Natural killer cell (primary cell): ENCODE data around the gene TXNDC11. TPM values are rescaled to one million over a fixed set of nuclear protein-coding genes. Genes with fewer than 3 reads are reported as not detected.
A peak's percentile ranks its signal among the peaks of the same experiment; 100 is the strongest.

Experiments
- ATAC-seq, 3 donors: fragments of 150-1000 bp in 2 of 3; fragments of 200-7000 bp in 1 of 3; cut with Tn5 transposase; 1 replicate in 1 of 3; 2 replicates in 2 of 3; pipeline ENCODE4 v1.10.0; 2021; ENCODE audit warnings: mild to moderate bottlenecking in 2 of 3, moderate library complexity in 2 of 3
- DNase-seq, 2 donors: peaks; one replicate each; pipeline versions ENCODE4 v3.0.0 to v3.0.0-alpha.2; 2013 to 2021; ENCODE audit warnings: mixed read lengths in 1 of 2
- H3K27ac ChIP-seq: one replicate; pipeline ENCODE4 v1.5.1; 2013; ENCODE audit warnings: mild to moderate bottlenecking, low read length
- H3K27me3 ChIP-seq: one replicate; pipeline ENCODE4 v1.6.1; 2013; ENCODE audit warnings: low read length; ENCODE audit not compliant: control insufficient read depth, insufficient read depth
- H3K36me3 ChIP-seq: one replicate; pipeline ENCODE4 v1.6.1; 2013; ENCODE audit warnings: low read length; ENCODE audit not compliant: control insufficient read depth, insufficient read depth
- H3K4me1 ChIP-seq: one replicate; pipeline ENCODE4 v1.6.1; 2013; ENCODE audit warnings: low read length; ENCODE audit not compliant: control insufficient read depth, insufficient read depth
- H3K4me3 ChIP-seq: one replicate; pipeline ENCODE4 v1.5.1; 2013; ENCODE audit warnings: low read length
- H3K9me3 ChIP-seq: one replicate; pipeline ENCODE4 v1.6.1; 2013; ENCODE audit warnings: low read length; ENCODE audit not compliant: control insufficient read depth, insufficient read depth
- H3K27ac Mint-ChIP-seq, 2 donors: one replicate each; pipeline ENCODE4 v1.8.0; 2022; ENCODE audit warnings: mild to moderate bottlenecking in 2 of 2, mixed read lengths in 2 of 2, moderate library complexity in 1 of 2
- H3K27me3 Mint-ChIP-seq, 2 donors: one replicate each; pipeline ENCODE4 v1.8.0; 2022; ENCODE audit warnings: low read depth in 2 of 2, mixed read lengths in 2 of 2
- H3K36me3 Mint-ChIP-seq: one replicate; pipeline ENCODE4 v1.8.0; 2022; ENCODE audit warnings: mixed read lengths
- H3K4me1 Mint-ChIP-seq, 2 donors: one replicate each; pipeline ENCODE4 v1.8.0; 2022; ENCODE audit warnings: mixed read lengths in 2 of 2
- H3K4me3 Mint-ChIP-seq: one replicate; pipeline ENCODE4 v1.8.0; 2022; ENCODE audit warnings: mild to moderate bottlenecking, moderate library complexity, mixed read lengths
- H3K9me3 Mint-ChIP-seq, 2 donors: one replicate each; pipeline ENCODE4 v1.8.0; 2022; ENCODE audit warnings: mixed read lengths in 2 of 2
- WGBS: methylation state at CpG from one replicate; pipeline ENCODE4 v1.1.7; 2013; ENCODE audit warnings: missing lambda C conversion rate; ENCODE audit not compliant: insufficient coverage; 5-methylcytosine and 5-hydroxymethylcytosine counted together
- intact Hi-C: fragments of 100-400 bp; cut with micrococcal nuclease; formaldehyde crosslinking; loops from one replicate; pipeline ENCODE4 v1.14.2; 2022
- total RNA-seq, 4 donors: library from RNA; stranded (reverse); fragments of 120-200 nt in 1 of 4; gene quantifications; one replicate each; pipeline versions ENCODE4 v1.2.3 to v1.2.4, GENCODE V29; 2013 to 2022
- TF ChIP-seq, protein P1 (sequence below): fragments of 200-600 bp; IDR thresholded peaks from one replicate; pipeline ENCODE4 v1.8.0; 2022; ENCODE audit warnings: antibody characterized with exemption

Gene TXNDC11
- total RNA-seq, 3 donors from 2014 or later (not counting 1 experiment from before 2014, with no cell fraction given), result 63.4 to 99.2 (median 68.9) TPM

DNA sequence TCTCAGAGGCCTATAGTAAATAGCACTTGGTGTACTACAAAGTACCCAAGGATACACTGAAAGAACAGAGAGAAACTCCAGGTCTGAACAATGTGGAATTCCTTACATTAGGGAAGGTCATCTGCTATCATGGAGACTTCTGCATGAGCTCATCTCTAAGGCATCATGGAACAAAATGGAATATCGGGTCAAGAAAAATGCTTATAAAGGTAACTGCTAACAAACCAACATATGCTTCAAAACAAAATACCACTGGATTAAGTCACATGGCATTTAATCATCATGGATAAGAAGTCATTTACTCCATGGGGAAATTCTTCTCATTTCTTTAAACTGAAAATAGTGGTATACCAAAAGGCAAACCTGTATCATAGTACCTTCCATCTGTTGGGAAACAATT, 34.2 kb downstream of the TXNDC11 start:
- Histone ChIP-seq H3K27me3 (no peaks in the 10 kb centered on the region), H3K4me3 (no peak overlapping the region), H3K27ac (no peak overlapping the region), H3K4me1 (no peaks in the 10 kb centered on the region), H3K36me3 (peaks cover 24% of the 10 kb centered on the region), H3K9me3 (no peaks in the 10 kb centered on the region)
- peaks cover 3 to 4% of the 10 kb centered on the region in 2 donors for H3K4me1 Mint-ChIP-seq
- intact Hi-C loops, result no loop called here
- no peaks in the 10 kb centered on the region for H3K36me3 Mint-ChIP-seq
- no peaks in the 10 kb centered on the region for H3K9me3 Mint-ChIP-seq
- H3K4me3 Mint-ChIP-seq, result no peak overlapping the region
- TF ChIP-seq, protein P1, sequence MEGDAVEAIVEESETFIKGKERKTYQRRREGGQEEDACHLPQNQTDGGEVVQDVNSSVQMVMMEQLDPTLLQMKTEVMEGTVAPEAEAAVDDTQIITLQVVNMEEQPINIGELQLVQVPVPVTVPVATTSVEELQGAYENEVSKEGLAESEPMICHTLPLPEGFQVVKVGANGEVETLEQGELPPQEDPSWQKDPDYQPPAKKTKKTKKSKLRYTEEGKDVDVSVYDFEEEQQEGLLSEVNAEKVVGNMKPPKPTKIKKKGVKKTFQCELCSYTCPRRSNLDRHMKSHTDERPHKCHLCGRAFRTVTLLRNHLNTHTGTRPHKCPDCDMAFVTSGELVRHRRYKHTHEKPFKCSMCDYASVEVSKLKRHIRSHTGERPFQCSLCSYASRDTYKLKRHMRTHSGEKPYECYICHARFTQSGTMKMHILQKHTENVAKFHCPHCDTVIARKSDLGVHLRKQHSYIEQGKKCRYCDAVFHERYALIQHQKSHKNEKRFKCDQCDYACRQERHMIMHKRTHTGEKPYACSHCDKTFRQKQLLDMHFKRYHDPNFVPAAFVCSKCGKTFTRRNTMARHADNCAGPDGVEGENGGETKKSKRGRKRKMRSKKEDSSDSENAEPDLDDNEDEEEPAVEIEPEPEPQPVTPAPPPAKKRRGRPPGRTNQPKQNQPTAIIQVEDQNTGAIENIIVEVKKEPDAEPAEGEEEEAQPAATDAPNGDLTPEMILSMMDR, result no peak
- 100% methylated on average over 1 of the region's 1 CpG for WGBS
- H3K27me3 Mint-ChIP-seq, result no peaks in the 10 kb centered on the region
- ATAC-seq (no peak), DNase-seq (no peak)
- H3K27ac Mint-ChIP-seq, result no peak overlapping the region

DNA sequence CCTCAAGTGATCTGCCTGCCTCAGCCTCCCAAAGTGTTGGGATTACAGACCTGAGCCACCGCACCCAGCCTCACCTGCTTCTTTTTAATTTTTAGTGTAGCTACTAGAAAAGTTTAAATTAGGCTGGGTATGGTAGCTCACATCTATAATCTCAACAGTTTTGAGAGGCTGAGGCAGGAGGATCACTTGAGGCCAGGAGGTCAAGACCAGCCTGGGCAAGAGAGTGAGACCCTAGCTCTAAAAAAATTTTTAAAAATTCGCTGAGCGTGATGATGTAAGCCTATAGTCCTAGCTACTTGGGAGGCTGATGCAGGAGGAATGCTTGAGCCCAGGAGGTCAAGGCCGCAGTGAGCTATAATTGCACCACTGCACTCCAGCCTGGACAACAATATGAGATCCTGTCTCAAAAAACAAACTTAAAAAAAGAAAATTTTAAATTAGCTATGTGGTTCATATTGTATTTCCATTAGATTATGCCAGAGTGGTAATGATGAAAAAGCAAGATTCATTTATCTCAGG, 34.9 kb downstream of the TXNDC11 start:
- H3K4me3 Mint-ChIP-seq, result no peak overlapping the region
- H3K36me3 ChIP-seq, result peaks cover 26% of the 10 kb centered on the region
- no peaks in the 10 kb centered on the region for H3K36me3 Mint-ChIP-seq
- intact Hi-C loops, result no loop called here
- no peaks in the 10 kb centered on the region for H3K27me3 ChIP-seq
- H3K4me1 Mint-ChIP-seq, result peaks cover 3 to 4% of the 10 kb centered on the region in 2 donors
- no peak overlapping the region for H3K27ac Mint-ChIP-seq
- no peaks in the 10 kb centered on the region for H3K27me3 Mint-ChIP-seq
- DNase-seq, result no peak
- H3K9me3 ChIP-seq, result no peaks in the 10 kb centered on the region
- no peak overlapping the region for H3K4me3 ChIP-seq
- 100% methylated on average over 3 of the region's 4 CpGs for WGBS
- H3K27ac ChIP-seq, result no peak overlapping the region
- TF ChIP-seq, protein P1, result no peak
- no peak for ATAC-seq
- H3K4me1 ChIP-seq, result no peaks in the 10 kb centered on the region
- H3K9me3 Mint-ChIP-seq, result no peaks in the 10 kb centered on the region

GRCh38 chr16:11706180-11706742, 36.4 kb downstream of the TXNDC11 start:
- Histone ChIP-seq H3K4me1 (no peaks in the 10 kb centered on the region), H3K4me3 (no peak overlapping the region), H3K36me3 (peaks cover 25% of the 10 kb centered on the region), H3K27me3 (no peaks in the 10 kb centered on the region), H3K27ac (no peak overlapping the region), H3K9me3 (no peaks in the 10 kb centered on the region)
- Mint-ChIP-seq H3K27me3 (no peaks in the 10 kb centered on the region), H3K4me1 (peaks cover 3 to 4% of the 10 kb centered on the region in 2 donors), H3K4me3 (no peak overlapping the region), H3K36me3 (no peaks in the 10 kb centered on the region), H3K9me3 (no peaks in the 10 kb centered on the region), H3K27ac (no peak overlapping the region)
- TF ChIP-seq, protein P1, result no peak
- DNase-seq (no peak), ATAC-seq (peak in 1 of 3 donors; percentile 30)
- 66% methylated on average over 5 of the region's 5 CpGs for WGBS
- intact Hi-C loops, result no loop called here
